Activated CD8-positive, alpha-beta T cell treated with anti-CD3 and anti-CD28 coated beads for 36 hours (primary cell): ENCODE measurements around the gene MANBA. TPM values are rescaled to one million over a fixed set of nuclear protein-coding genes. Genes with fewer than 3 reads are reported as not detected.
A peak's percentile ranks its signal among the peaks of the same experiment; 100 is the strongest.

Experiments used
- ATAC-seq: fragments of 200-7000 bp; cut with Tn5 transposase; one replicate; pipeline ENCODE4 v1.10.0; 2021; ENCODE audit warnings: mild to moderate bottlenecking, moderate library complexity
- CTCF ChIA-PET: fragments of 350-600 bp; sonication (Branson Sonifier 250); formaldehyde crosslinking; loops from one replicate; lab custom pipeline; 2021; ENCODE audit warnings: antibody characterized with exemption; lab: Charles Lee
- POLR2A ChIA-PET: fragments of 350-600 bp; sonication (Branson Sonifier 250); formaldehyde crosslinking; loops from one replicate; lab custom pipeline; 2021; ENCODE audit warnings: antibody characterized with exemption; lab: Charles Lee
- DNase-seq: peaks from one replicate; pipeline ENCODE4 v3.0.0-alpha.2; 2020
- H3K27ac Mint-ChIP-seq: one replicate; pipeline ENCODE4 v1.8.0; 2021; ENCODE audit warnings: mild to moderate bottlenecking, mixed read lengths
- H3K27me3 Mint-ChIP-seq: one replicate; pipeline ENCODE4 v1.8.0; 2021; ENCODE audit warnings: mixed read lengths
- H3K36me3 Mint-ChIP-seq: one replicate; pipeline ENCODE4 v1.8.0; 2021; ENCODE audit warnings: low read depth, mixed read lengths
- H3K4me1 Mint-ChIP-seq: one replicate; pipeline ENCODE4 v1.8.0; 2021; ENCODE audit warnings: low read depth, mixed read lengths
- H3K4me3 Mint-ChIP-seq: one replicate; pipeline ENCODE4 v1.8.0; 2021; ENCODE audit warnings: mild to moderate bottlenecking, moderate library complexity, mixed read lengths
- H3K9me3 Mint-ChIP-seq: one replicate; pipeline ENCODE4 v1.8.0; 2021; ENCODE audit warnings: mixed read lengths
- CTCF ChIP-seq: fragments of 200-600 bp; IDR thresholded peaks from one replicate; pipeline ENCODE4 v1.8.0; 2022; ENCODE audit warnings: antibody characterized with exemption, mild to moderate bottlenecking
- intact Hi-C: fragments of 100-400 bp; cut with micrococcal nuclease; formaldehyde crosslinking; loops from one replicate; pipeline ENCODE4 v1.10.0; 2022
- total RNA-seq, 2 experiments: library from RNA; stranded (reverse); gene quantifications; one replicate each; pipeline ENCODE4 v1.2.3, GENCODE V29; 2021

MANBA gene
- total RNA-seq, 2 experiments from 2014 or later, result 14.5 to 16.3 TPM

- DNase-seq, result peak; percentile 58
- POLR2A ChIA-PET, result interaction anchor here (0.6 to 2.2 kb wide), 11 partner anchors 10 to 319 kb away, joined by 3 to 15 read pairs (median 3); partner anchors contain the start of genes CISD2, SLC9B2 and UBE2D3
- no peak for TF ChIP-seq CTCF
- CTCF ChIA-PET, result interaction anchor here (1.1 to 1.6 kb wide), 5 partner anchors 10 to 329 kb away, joined by 3 to 6 read pairs (median 3); no protein-coding TSS in a partner anchor
- H3K9me3 Mint-ChIP-seq, result peaks cover under 1% of the 10 kb centered on the region
- intact Hi-C loops, result loop anchor here (5.0 kb wide), 1 partner anchor 37 kb away; no protein-coding TSS in a partner anchor
- peaks cover 2% of the 10 kb centered on the region for H3K27me3 Mint-ChIP-seq
- H3K4me3 Mint-ChIP-seq, result peak overlapping the region; percentile 92
- H3K4me1 Mint-ChIP-seq, result peaks cover 27% of the 10 kb centered on the region
- peak overlapping the region; percentile 86 for H3K27ac Mint-ChIP-seq
- H3K36me3 Mint-ChIP-seq, result peaks cover 9% of the 10 kb centered on the region
- ATAC-seq, result no peak
Measured at GRCh38 chr4:102759831-102760644, 730 bp downstream of the MANBA start.

GRCh38 chr4:102758241-102759160 lies 2.3 kb downstream of the MANBA start:
- H3K27me3 Mint-ChIP-seq, result no peaks in the 10 kb centered on the region
- peaks cover 27% of the 10 kb centered on the region for H3K4me1 Mint-ChIP-seq
- TF ChIP-seq CTCF, result no peak
- H3K4me3 Mint-ChIP-seq, result no peak overlapping the region
- CTCF ChIA-PET, result no interaction called here
- POLR2A ChIA-PET, result no interaction called here
- ATAC-seq, result no peak
- DNase-seq, result no peak
- H3K36me3 Mint-ChIP-seq, result peaks cover 12% of the 10 kb centered on the region
- H3K9me3 Mint-ChIP-seq, result peaks cover 3% of the 10 kb centered on the region
- H3K27ac Mint-ChIP-seq, result no peak overlapping the region
- intact Hi-C loops, result no loop called here

GRCh38 chr4:102757681-102758080 lies 3.1 kb downstream of the MANBA start:
- ChIA-PET CTCF (interaction anchor here (1.2 kb wide), 1 partner anchor 334 kb away, joined by 3 read pairs; no protein-coding TSS in a partner anchor), POLR2A (interaction anchor here (0.7 kb wide), 1 partner anchor 1233 kb away, joined by 3 read pairs; no protein-coding TSS in a partner anchor)
- ATAC-seq, result no peak
- Mint-ChIP-seq H3K4me3 (no peak overlapping the region), H3K4me1 (peaks cover 27% of the 10 kb centered on the region), H3K9me3 (peaks cover 3% of the 10 kb centered on the region), H3K27me3 (no peaks in the 10 kb centered on the region), H3K36me3 (peaks cover 12% of the 10 kb centered on the region), H3K27ac (no peak overlapping the region)
- TF ChIP-seq CTCF, result no peak
- intact Hi-C loops, result no loop called here
- no peak for DNase-seq

- peaks cover 14% of the 10 kb centered on the region for H3K4me1 Mint-ChIP-seq
- no peak overlapping the region for H3K27ac Mint-ChIP-seq
- DNase-seq (no peak), ATAC-seq (no peak)
- peaks cover 15% of the 10 kb centered on the region for H3K36me3 Mint-ChIP-seq
- H3K9me3 Mint-ChIP-seq, result peaks cover 3% of the 10 kb centered on the region
- H3K4me3 Mint-ChIP-seq, result no peak overlapping the region
- CTCF ChIA-PET, result no interaction called here
- POLR2A ChIA-PET, result no interaction called here
- TF ChIP-seq CTCF, result no peak
- H3K27me3 Mint-ChIP-seq, result no peaks in the 10 kb centered on the region
- intact Hi-C loops, result no loop called here
Measured at GRCh38 chr4:102754044-102754443, 6.7 kb downstream of the MANBA start.
